ENCODE data around the gene CACNA1C.
"Not testable (repeated sequence)": the region's sequence is repeated elsewhere in the genome, so short reads cannot be mapped to it uniquely, and the experiment has no call there.

- not testable (repeated sequence) for TF ChIP-seq CTCF (IDR thresholded peaks at IDR 0.05); EZH2 (IDR thresholded peaks at IDR 0.05; ENCODE audit: borderline replicate concordance, insufficient read depth, low read depth, low read length, poor library complexity, severe bottlenecking)
Measured at GRCh38 chr12:2684026-2684325, 631.2 kb downstream of the CACNA1C start.

Data from B cell (primary cell).